ENCODE data around the gene CALB2. TPM values are rescaled to one million over a fixed set of nuclear protein-coding genes. Genes with fewer than 3 reads are reported as not detected.
A peak's percentile ranks its signal among the peaks of the same experiment; 100 is the strongest.

CALB2 gene
- total RNA-seq, 2 experiments from 2014 or later: not detected

DNA sequence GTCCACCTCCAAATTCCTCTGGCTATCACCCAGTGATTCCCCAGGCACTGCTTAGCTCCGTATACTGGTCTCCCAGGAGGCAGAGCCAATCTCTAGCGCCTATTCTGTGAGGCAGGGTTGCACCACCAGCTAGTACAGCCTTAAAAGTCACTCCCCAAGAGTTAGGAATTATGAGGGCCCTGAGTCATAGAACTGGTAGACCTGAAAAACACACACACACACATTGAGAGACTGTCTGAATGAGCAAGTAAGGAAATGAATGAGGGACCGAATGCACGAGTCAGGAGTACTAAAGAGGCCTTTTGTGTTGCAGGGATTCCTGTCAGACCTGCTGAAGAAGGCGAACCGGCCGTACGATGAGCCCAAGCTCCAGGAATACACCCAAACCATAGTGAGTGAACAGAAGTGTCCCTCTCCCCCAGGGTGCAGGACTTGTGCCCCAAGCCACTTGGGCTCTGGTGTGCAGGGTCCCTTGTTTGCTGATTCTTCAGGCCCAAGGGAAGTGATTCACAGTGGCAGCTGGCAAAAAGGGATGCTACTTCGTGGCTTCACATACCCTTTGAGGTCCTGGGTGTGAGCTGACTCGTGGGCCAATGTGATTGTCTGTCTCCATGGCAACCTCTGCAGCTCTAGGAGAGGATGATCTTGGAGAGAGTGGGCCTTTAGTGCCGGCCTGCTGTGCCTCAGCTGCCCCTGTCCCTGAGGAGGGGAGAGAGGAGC is 24.7 kb downstream of the CALB2 start:
- H3K4me1 Mint-ChIP-seq: peaks cover 6% of the 10 kb centered on the region
- no peaks in the 10 kb centered on the region for H3K36me3 Mint-ChIP-seq (ENCODE audit: low read depth)
- H3K27me3 Mint-ChIP-seq: peaks cover 5% of the 10 kb centered on the region
- ChIA-PET POLR2A (no interaction called here), CTCF (no interaction called here)
- DNase-seq: peak; percentile 13
- no peak overlapping the region for H3K4me3 Mint-ChIP-seq
- peak overlapping the region; percentile 20 for H3K27ac Mint-ChIP-seq
- H3K9me3 Mint-ChIP-seq: no peaks in the 10 kb centered on the region

DNA sequence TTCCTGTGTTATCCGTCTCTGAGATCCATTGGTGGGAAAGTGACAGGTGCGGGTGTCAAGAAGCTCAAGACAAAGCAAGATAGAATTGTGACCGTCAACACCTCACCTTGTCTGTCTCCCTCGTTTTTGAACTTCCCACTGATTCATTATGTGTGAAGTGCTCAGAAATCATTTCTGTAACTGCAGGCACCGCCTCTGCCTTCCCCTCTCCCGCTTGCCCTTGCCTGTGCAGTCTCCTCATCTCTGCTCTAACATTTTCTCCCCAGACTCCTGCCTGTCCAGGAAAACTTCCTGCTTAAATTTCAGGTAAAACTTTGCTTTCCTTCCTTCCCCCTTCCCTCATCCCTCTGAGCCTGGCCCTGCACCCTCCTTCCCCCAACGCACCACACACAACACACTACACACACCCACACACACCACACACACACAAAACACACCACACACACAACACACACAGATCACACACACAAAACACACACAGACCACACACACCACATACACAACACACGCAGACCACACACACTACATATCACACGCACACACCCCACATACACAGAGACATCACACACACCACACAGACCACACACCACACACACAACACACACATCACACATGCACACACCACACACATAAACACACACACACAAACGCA is 25.7 kb downstream of the CALB2 start:
- ChIA-PET CTCF (no interaction called here), POLR2A (no interaction called here)
- no peak for DNase-seq
- no peaks in the 10 kb centered on the region for H3K9me3 Mint-ChIP-seq
- peaks cover 5% of the 10 kb centered on the region for H3K27me3 Mint-ChIP-seq
- peaks cover 6% of the 10 kb centered on the region for H3K4me1 Mint-ChIP-seq
- H3K4me3 Mint-ChIP-seq: no peak overlapping the region
- no peak overlapping the region for H3K27ac Mint-ChIP-seq
- no peaks in the 10 kb centered on the region for H3K36me3 Mint-ChIP-seq (ENCODE audit: low read depth)

DNA sequence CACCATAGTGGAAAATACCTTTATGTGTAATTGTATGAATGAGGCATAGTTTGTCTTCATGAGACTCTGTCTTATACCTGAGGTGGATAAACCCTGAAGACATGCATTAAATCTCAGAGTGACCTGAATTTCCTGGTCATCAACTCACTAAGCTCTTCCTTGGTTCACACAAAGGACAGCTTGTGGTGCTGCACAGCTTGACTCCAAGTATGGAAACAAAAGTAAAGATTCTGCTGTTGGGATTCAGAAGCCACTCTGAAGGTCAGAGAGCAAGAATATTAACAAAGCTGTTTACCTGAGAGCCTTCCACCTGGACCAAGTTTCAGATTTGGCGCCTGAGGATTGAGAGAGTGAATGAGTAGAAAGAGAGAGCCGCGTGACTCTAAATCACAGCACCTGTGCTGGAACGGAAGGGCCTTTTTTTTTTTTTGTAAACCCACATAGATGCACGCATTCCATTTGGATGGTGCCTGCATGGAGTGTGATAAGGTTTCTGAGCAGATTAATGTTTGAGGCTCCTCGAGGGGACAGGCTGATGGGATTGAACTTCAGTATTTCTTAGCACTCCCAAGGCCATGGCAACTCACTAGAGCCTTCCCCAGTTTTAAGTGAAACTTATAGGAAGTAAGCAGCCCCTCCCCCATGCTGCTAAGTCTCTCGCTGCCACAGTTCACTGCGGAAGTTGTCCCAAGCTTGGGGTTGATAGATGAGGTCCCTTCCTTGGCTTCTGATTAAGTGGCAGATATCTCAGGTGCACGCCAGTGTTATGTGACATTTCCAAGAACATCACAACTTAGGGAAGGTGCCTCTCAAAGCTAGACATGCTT is 28.7 kb downstream of the CALB2 start:
- Mint-ChIP-seq H3K4me3 (no peak overlapping the region), H3K27ac (no peak overlapping the region), H3K27me3 (peaks cover 5% of the 10 kb centered on the region), H3K36me3 (ENCODE audit: low read depth) (no peaks in the 10 kb centered on the region), H3K9me3 (no peaks in the 10 kb centered on the region), H3K4me1 (peaks cover 6% of the 10 kb centered on the region)
- ChIA-PET CTCF (interaction anchor here (0.9 kb wide), 2 partner anchors 10 to 1430 kb away, joined by 3 to 4 read pairs; no protein-coding TSS in a partner anchor), POLR2A (no interaction called here)
- no peak for DNase-seq

GRCh38 chr16:71389330-71389729 is 30.8 kb downstream of the CALB2 start:
- peaks cover 9% of the 10 kb centered on the region for H3K27me3 Mint-ChIP-seq
- DNase-seq: no peak
- H3K4me1 Mint-ChIP-seq: peaks cover 6% of the 10 kb centered on the region
- no peak overlapping the region for H3K27ac Mint-ChIP-seq
- ChIA-PET CTCF (interaction anchor here (0.8 kb wide), 1 partner anchor 62 kb away, joined by 3 read pairs; no protein-coding TSS in a partner anchor), POLR2A (no interaction called here)
- H3K36me3 Mint-ChIP-seq (ENCODE audit: low read depth): no peaks in the 10 kb centered on the region
- no peaks in the 10 kb centered on the region for H3K9me3 Mint-ChIP-seq
- H3K4me3 Mint-ChIP-seq: no peak overlapping the region

- no peak for DNase-seq
- H3K27me3 Mint-ChIP-seq: peaks cover 9% of the 10 kb centered on the region
- H3K27ac Mint-ChIP-seq: no peak overlapping the region
- H3K9me3 Mint-ChIP-seq: no peaks in the 10 kb centered on the region
- ChIA-PET POLR2A (no interaction called here), CTCF (interaction anchor here (1.3 kb wide), 1 partner anchor 10 kb away, joined by 3 read pairs; no protein-coding TSS in a partner anchor)
- no peak overlapping the region for H3K4me3 Mint-ChIP-seq
- H3K36me3 Mint-ChIP-seq (ENCODE audit: low read depth): no peaks in the 10 kb centered on the region
- no peaks in the 10 kb centered on the region for H3K4me1 Mint-ChIP-seq
Observed at GRCh38 chr16:71396594-71396993, 38.1 kb downstream of the CALB2 start.

- H3K9me3 Mint-ChIP-seq: no peaks in the 10 kb centered on the region
- no peaks in the 10 kb centered on the region for H3K36me3 Mint-ChIP-seq (ENCODE audit: low read depth)
- DNase-seq: no peak
- no peak overlapping the region for H3K4me3 Mint-ChIP-seq
- no peak overlapping the region for H3K27ac Mint-ChIP-seq
- H3K4me1 Mint-ChIP-seq: no peaks in the 10 kb centered on the region
- CTCF ChIA-PET: no interaction called here
- H3K27me3 Mint-ChIP-seq: peaks cover 5% of the 10 kb centered on the region
- POLR2A ChIA-PET: no interaction called here
Observed at GRCh38 chr16:71399801-71400563, 41.5 kb downstream of the CALB2 start.

- POLR2A ChIA-PET: no interaction called here
Observed at GRCh38 chr16:71402007-71402406, 43.5 kb downstream of the CALB2 start.

DNA sequence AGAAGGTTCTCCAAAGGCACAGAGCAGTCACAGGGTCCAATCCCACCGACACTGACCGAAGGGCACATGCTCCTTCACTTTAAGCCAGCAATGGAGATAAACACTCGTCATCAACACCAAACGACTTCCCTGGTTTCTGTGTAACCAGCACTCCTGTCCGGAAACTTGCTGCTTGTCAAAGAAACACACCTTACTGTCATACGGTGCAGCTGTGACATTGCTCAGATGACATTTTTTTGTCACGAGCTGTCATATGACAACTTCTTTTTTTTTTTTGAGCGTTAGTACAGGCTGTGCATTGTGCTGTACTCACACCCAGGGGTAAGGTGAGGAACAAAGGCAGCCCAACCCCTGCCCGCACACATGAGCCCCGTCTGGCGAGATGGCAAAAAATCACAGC is 44.2 kb downstream of the CALB2 start:
- Mint-ChIP-seq H3K4me3 (no peak overlapping the region), H3K27ac (no peak overlapping the region), H3K27me3 (peaks cover 19% of the 10 kb centered on the region), H3K4me1 (peaks cover 16% of the 10 kb centered on the region), H3K36me3 (ENCODE audit: low read depth) (no peaks in the 10 kb centered on the region), H3K9me3 (no peaks in the 10 kb centered on the region)
- ChIA-PET CTCF (interaction anchor here (0.6 kb wide), 1 partner anchor 209 kb away, joined by 5 read pairs; no protein-coding TSS in a partner anchor), POLR2A (no interaction called here)
- no peak for DNase-seq

More at GRCh38 chr16:71402007-71402406, 43.5 kb downstream of the CALB2 start:
- no peak overlapping the region for H3K27ac Mint-ChIP-seq
- H3K36me3 Mint-ChIP-seq (ENCODE audit: low read depth): no peaks in the 10 kb centered on the region
- CTCF ChIA-PET: interaction anchor here (0.6 kb wide), 1 partner anchor 209 kb away, joined by 5 read pairs; no protein-coding TSS in a partner anchor
- DNase-seq: no peak
- no peaks in the 10 kb centered on the region for H3K9me3 Mint-ChIP-seq
- H3K4me1 Mint-ChIP-seq: peaks cover 9% of the 10 kb centered on the region
- H3K27me3 Mint-ChIP-seq: peaks cover 12% of the 10 kb centered on the region
- H3K4me3 Mint-ChIP-seq: no peak overlapping the region

- no peak for DNase-seq
- CTCF ChIA-PET: no interaction called here
- no peak overlapping the region for H3K4me3 Mint-ChIP-seq
- POLR2A ChIA-PET: no interaction called here
- peaks cover 19% of the 10 kb centered on the region for H3K4me1 Mint-ChIP-seq
- H3K9me3 Mint-ChIP-seq: no peaks in the 10 kb centered on the region
- H3K27me3 Mint-ChIP-seq: peaks cover 29% of the 10 kb centered on the region
- H3K27ac Mint-ChIP-seq: no peak overlapping the region
- no peaks in the 10 kb centered on the region for H3K36me3 Mint-ChIP-seq (ENCODE audit: low read depth)
Observed at GRCh38 chr16:71404364-71404763, 45.8 kb downstream of the CALB2 start.

DNA sequence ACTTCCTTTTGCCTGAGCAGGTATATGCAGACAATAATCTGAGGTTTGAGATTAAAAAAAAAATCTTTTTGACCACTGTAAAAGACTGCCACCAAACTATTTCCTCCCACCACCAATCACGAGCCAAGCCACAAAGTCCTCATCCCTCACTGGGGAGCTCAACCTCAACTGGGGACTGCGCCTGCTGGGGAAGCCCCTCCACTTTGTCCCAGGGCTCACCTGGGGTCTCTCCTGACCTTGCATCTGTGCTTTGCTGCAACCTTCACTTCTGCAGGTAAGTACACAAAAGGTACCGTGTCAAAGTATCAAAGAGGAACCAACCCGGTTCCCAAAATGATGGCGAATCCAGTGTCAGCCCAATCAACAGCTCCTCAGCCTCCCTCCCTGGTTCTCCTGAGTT is 47.8 kb downstream of the CALB2 start:
- Mint-ChIP-seq H3K4me1 (peaks cover 19% of the 10 kb centered on the region), H3K27ac (no peak overlapping the region), H3K9me3 (no peaks in the 10 kb centered on the region), H3K4me3 (no peak overlapping the region), H3K27me3 (peaks cover 27% of the 10 kb centered on the region), H3K36me3 (ENCODE audit: low read depth) (no peaks in the 10 kb centered on the region)
- CTCF ChIA-PET: interaction anchor here (0.6 kb wide), 1 partner anchor 329 kb away, joined by 3 read pairs; no protein-coding TSS in a partner anchor
- POLR2A ChIA-PET: no interaction called here
- no peak for DNase-seq

- CTCF ChIA-PET: interaction anchor here (0.7 kb wide), 1 partner anchor 9 kb away, joined by 3 read pairs; no protein-coding TSS in a partner anchor
- no peaks in the 10 kb centered on the region for H3K36me3 Mint-ChIP-seq (ENCODE audit: low read depth)
- no peak overlapping the region for H3K4me3 Mint-ChIP-seq
- H3K27me3 Mint-ChIP-seq: peaks cover 27% of the 10 kb centered on the region
- no peak overlapping the region for H3K27ac Mint-ChIP-seq
- POLR2A ChIA-PET: no interaction called here
- H3K4me1 Mint-ChIP-seq: peaks cover 19% of the 10 kb centered on the region
- H3K9me3 Mint-ChIP-seq: no peaks in the 10 kb centered on the region
- no peak for DNase-seq
Observed at GRCh38 chr16:71406724-71407123, 48.2 kb downstream of the CALB2 start.

DNA sequence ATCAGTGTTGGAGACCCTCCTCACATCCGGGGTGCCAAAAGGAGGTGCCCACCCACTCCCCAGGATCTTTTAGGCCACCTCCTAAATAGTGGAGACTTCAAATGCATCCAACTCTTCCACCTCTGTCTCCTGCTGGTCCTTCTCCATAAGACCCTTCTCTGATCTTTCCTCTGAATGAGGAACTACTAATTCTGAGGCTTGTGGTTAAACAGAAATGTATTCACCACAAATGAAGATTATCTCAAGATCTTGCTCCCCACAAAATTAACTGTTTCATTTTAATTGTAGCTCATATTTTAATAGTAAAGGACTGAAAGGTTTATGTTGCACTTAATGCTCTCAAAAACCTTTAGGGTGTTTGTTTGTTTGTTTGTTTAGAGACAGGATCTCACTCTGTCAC is 49.2 kb downstream of the CALB2 start:
- no peak overlapping the region for H3K27ac Mint-ChIP-seq
- ChIA-PET CTCF (no interaction called here), POLR2A (no interaction called here)
- H3K4me1 Mint-ChIP-seq: peaks cover 19% of the 10 kb centered on the region
- no peak for DNase-seq
- peaks cover 27% of the 10 kb centered on the region for H3K27me3 Mint-ChIP-seq
- H3K9me3 Mint-ChIP-seq: no peaks in the 10 kb centered on the region
- no peak overlapping the region for H3K4me3 Mint-ChIP-seq
- H3K36me3 Mint-ChIP-seq (ENCODE audit: low read depth): no peaks in the 10 kb centered on the region

Measured in activated CD4-positive, alpha-beta T cell treated with anti-CD3 and anti-CD28 coated beads, Interleukin-2, amount 10 ng/mL, durations not matched to agents 7 days and 5 days (primary cell).